Karpas-422 (cell line): ENCODE results near the gene CAMK2A. TPM values are rescaled to one million over a fixed set of nuclear protein-coding genes. Genes with fewer than 3 reads are reported as not detected.
"Not testable (repeated sequence)": the region's sequence is repeated elsewhere in the genome, so short reads cannot be mapped to it uniquely, and the experiment has no call there.

Experiments used
- DNase-seq: peaks from one replicate; pipeline ENCODE4 v3.0.0-alpha.2; 2015
- H2AFZ ChIP-seq: fragments of 200-600 bp; sonication (generic); 2 replicates; pipeline ENCODE4 v1.6.1; 2014; ENCODE audit warnings: antibody characterized with exemption, low read length, mixed read lengths
- H3K27ac ChIP-seq: fragments of 200-600 bp; sonication (generic); 2 replicates; pipeline ENCODE4 v1.5.1; 2014; ENCODE audit warnings: mild to moderate bottlenecking, low read length, moderate library complexity
- H3K27me3 ChIP-seq: fragments of 200-600 bp; sonication (generic); 2 replicates; pipeline ENCODE4 v1.6.1; 2014; ENCODE audit warnings: low read length, mixed read lengths
- H3K36me3 ChIP-seq: fragments of 200-600 bp; sonication (generic); 2 replicates; pipeline ENCODE4 v1.6.1; 2014; ENCODE audit warnings: low read length, mixed read lengths; ENCODE audit not compliant: insufficient read depth
- H3K4me1 ChIP-seq: fragments of 200-600 bp; sonication (generic); 2 replicates; pipeline ENCODE4 v1.6.1; 2014; ENCODE audit warnings: mild to moderate bottlenecking, low read length, mixed read lengths
- H3K4me2 ChIP-seq: fragments of 200-600 bp; sonication (generic); 2 replicates; pipeline ENCODE4 v1.6.1; 2014; ENCODE audit warnings: low read length, low read depth, mild to moderate bottlenecking; ENCODE audit not compliant: poor library complexity, severe bottlenecking
- H3K4me3 ChIP-seq: fragments of 200-600 bp; sonication (generic); 2 replicates; pipeline ENCODE4 v1.5.1; 2014; ENCODE audit warnings: mild to moderate bottlenecking, antibody characterized with exemption, low read length, mixed read lengths
- H3K79me2 ChIP-seq: fragments of 200-600 bp; sonication (generic); 2 replicates; pipeline ENCODE4 v1.6.1; 2014; ENCODE audit warnings: mild to moderate bottlenecking, low read length, mixed read lengths
- H3K9ac ChIP-seq: fragments of 200-600 bp; sonication (generic); 2 replicates; pipeline ENCODE4 v1.6.0; 2014; ENCODE audit warnings: low read length
- H3K9me2 ChIP-seq: fragments of 200-600 bp; sonication (generic), shearing (Covaris generic); replicated peaks from 2 replicates; pipeline ENCODE4 v1.6.0; 2014; ENCODE audit warnings: mild to moderate bottlenecking, low read length, moderate library complexity; ENCODE audit not compliant: insufficient read depth
- H3K9me3 ChIP-seq: fragments of 300-700, 200-600 bp; sonication (generic); 2 replicates; pipeline ENCODE4 v1.6.1; 2014; ENCODE audit warnings: low read length, mixed read lengths
- H4K20me1 ChIP-seq: fragments of 200-600 bp; sonication (generic); 2 replicates; pipeline ENCODE4 v1.6.1; 2014; ENCODE audit warnings: mild to moderate bottlenecking, antibody characterized with exemption, low read length, low read depth; ENCODE audit not compliant: insufficient read depth
- total RNA-seq: library from RNA; depleted of rRNA; stranded (reverse); fragments of >200 nt; shearing (Covaris generic); gene quantifications from 2 replicates; pipeline ENCODE4 v1.2.3, GENCODE V29; 2014; ENCODE audit warnings: low replicate concordance

The CAMK2A gene
- total RNA-seq, 1 experiment from 2014 or later: not detected

GRCh38 chr5:150254363-150254762, 35.2 kb downstream of the CAMK2A start:
- Histone ChIP-seq H2AFZ (no peak overlapping the region), H3K36me3 (no peaks in the 10 kb centered on the region), H3K4me3 (no peak overlapping the region), H3K27ac (no peak overlapping the region), H3K9ac (no peak overlapping the region), H4K20me1 (no peaks in the 10 kb centered on the region), H3K79me2 (no peaks in the 10 kb centered on the region), H3K9me3 (no peaks in the 10 kb centered on the region), H3K4me1 (peaks cover 4% of the 10 kb centered on the region; the same call in 1 of the 2 replicates), H3K9me2 (no peaks in the 10 kb centered on the region), H3K27me3 (no peaks in the 10 kb centered on the region), H3K4me2 (no peak overlapping the region)
- no peak for DNase-seq

- peaks cover 4% of the 10 kb centered on the region; the same call in 1 of the 2 replicates for H3K4me1 ChIP-seq
- no peak overlapping the region for H3K27ac ChIP-seq
- no peak overlapping the region for H2AFZ ChIP-seq
- no peak overlapping the region for H3K4me2 ChIP-seq
- H3K79me2 ChIP-seq: no peaks in the 10 kb centered on the region
- no peak overlapping the region for H3K9ac ChIP-seq
- no peaks in the 10 kb centered on the region for H3K9me2 ChIP-seq
- H3K4me3 ChIP-seq: no peak overlapping the region
- H4K20me1 ChIP-seq: no peaks in the 10 kb centered on the region
- H3K27me3 ChIP-seq: no peaks in the 10 kb centered on the region
- H3K9me3 ChIP-seq: no peaks in the 10 kb centered on the region
- DNase-seq: no peak
- no peaks in the 10 kb centered on the region for H3K36me3 ChIP-seq
These were observed 36.0 kb downstream of the CAMK2A start for GRCh38 chr5:150253416-150254208.

GRCh38 chr5:150252489-150252888, 37.1 kb downstream of the CAMK2A start:
- H2AFZ ChIP-seq: no peak overlapping the region
- no peak overlapping the region for H3K4me3 ChIP-seq
- H3K4me1 ChIP-seq: no peaks in the 10 kb centered on the region
- no peaks in the 10 kb centered on the region for H3K9me2 ChIP-seq
- no peaks in the 10 kb centered on the region for H3K27me3 ChIP-seq
- no peak overlapping the region for H3K27ac ChIP-seq
- no peaks in the 10 kb centered on the region for H3K36me3 ChIP-seq
- H3K4me2 ChIP-seq: no peak overlapping the region
- H4K20me1 ChIP-seq: no peaks in the 10 kb centered on the region
- no peak overlapping the region for H3K9ac ChIP-seq
- H3K79me2 ChIP-seq: no peaks in the 10 kb centered on the region
- no peaks in the 10 kb centered on the region for H3K9me3 ChIP-seq
- DNase-seq: no peak

DNA sequence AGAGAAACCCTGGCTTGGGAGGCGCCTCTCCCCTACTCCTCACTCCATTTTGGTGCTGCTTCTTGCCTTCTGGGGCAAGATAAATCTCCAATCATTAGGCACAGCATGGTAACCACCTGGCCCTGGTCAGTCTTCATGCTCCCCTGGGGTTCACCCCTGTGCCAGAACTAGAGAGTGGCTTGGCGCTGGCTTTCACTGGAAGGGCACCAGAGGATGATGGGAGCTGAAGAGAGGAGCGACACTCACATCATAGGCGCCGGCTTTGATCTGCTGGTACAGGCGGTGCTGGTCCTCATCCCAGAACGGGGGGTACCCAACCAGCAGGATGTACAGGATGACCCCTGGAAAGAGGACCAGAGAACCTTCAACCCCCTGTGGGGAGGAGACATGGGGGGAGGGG, 38.1 kb downstream of the CAMK2A start:
- no peak for DNase-seq
- Histone ChIP-seq H3K27me3 (no peaks in the 10 kb centered on the region), H3K79me2 (no peaks in the 10 kb centered on the region), H3K4me1 (no peaks in the 10 kb centered on the region), H2AFZ (no peak overlapping the region), H3K9ac (no peak overlapping the region), H3K4me3 (no peak overlapping the region), H3K9me3 (no peaks in the 10 kb centered on the region), H3K27ac (no peak overlapping the region), H4K20me1 (no peaks in the 10 kb centered on the region), H3K4me2 (no peak overlapping the region), H3K9me2 (no peaks in the 10 kb centered on the region), H3K36me3 (no peaks in the 10 kb centered on the region)

DNA sequence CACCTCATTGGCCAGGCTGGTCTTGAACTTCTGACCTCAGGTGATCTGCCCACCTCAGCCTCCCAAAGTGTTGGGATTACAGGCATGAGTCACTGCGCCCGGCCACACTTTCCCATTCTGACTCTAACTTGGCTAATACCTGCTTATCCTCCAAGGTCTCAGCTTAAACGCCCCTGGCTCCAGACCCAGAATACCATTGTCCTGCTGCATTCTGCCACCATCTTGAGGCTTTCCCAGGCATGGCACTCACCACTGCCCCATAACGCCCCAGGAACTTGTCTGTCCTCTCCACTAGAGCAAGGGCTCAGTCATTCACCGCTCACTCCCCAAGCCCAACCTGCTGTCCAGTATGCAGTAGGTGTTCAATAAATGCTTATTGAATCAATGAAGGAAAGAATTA, 39.8 kb downstream of the CAMK2A start:
- H3K9me2 ChIP-seq: no peaks in the 10 kb centered on the region
- H3K27me3 ChIP-seq: no peaks in the 10 kb centered on the region
- no peaks in the 10 kb centered on the region for H3K9me3 ChIP-seq
- no peak overlapping the region for H3K4me2 ChIP-seq
- H3K9ac ChIP-seq: no peak overlapping the region
- H3K79me2 ChIP-seq: no peaks in the 10 kb centered on the region
- H4K20me1 ChIP-seq: no peaks in the 10 kb centered on the region
- no peak overlapping the region for H3K27ac ChIP-seq
- no peaks in the 10 kb centered on the region for H3K4me1 ChIP-seq
- no peak overlapping the region for H2AFZ ChIP-seq
- DNase-seq: no peak
- no peaks in the 10 kb centered on the region for H3K36me3 ChIP-seq
- no peak overlapping the region for H3K4me3 ChIP-seq

DNA sequence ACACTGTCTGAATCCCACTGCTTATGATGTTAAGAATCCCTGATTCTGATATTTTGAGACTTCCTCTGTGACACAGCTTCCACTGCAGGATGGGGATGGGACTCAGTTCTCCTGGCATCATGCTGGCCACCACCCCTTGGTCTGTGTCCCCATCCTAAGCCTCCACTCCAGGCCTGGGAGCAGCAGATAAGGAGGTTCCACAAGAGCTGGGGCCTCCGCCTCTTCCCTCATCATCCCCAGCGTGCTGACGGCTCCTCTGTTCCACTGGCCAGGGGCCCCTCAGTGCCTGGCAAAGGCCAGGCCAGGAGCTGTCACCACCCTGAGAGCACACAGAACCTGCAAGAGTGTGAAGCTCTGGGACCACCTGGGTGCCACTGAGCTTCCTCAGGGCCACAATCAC, 40.6 kb downstream of the CAMK2A start:
- Histone ChIP-seq H3K4me3 (no peak overlapping the region), H3K79me2 (no peaks in the 10 kb centered on the region), H3K27me3 (no peaks in the 10 kb centered on the region), H3K9me3 (no peaks in the 10 kb centered on the region), H4K20me1 (no peaks in the 10 kb centered on the region), H3K4me2 (no peak overlapping the region), H3K36me3 (no peaks in the 10 kb centered on the region), H3K4me1 (no peaks in the 10 kb centered on the region), H3K27ac (no peak overlapping the region), H3K9ac (no peak overlapping the region), H3K9me2 (no peaks in the 10 kb centered on the region), H2AFZ (no peak overlapping the region)
- no peak for DNase-seq

DNA sequence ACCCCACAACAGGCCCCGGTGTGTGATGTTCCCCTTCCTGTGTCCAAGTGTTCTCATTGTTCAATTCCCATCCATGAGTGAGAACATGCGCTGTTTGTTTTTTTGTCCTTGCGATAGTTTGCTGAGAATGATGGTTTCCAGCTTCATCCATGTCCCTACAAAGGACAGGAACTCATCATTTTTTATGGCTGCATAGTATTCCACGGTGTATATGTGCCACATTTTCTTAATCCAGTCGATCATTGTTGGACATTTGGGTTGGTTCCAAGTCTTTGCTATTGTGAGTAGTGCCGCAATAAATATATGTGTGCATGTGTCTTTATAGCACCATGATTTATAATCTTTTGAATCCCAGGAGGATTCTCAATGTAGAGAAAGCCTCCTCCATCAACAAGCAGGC, 41.1 kb downstream of the CAMK2A start:
- H4K20me1 ChIP-seq, DNase-seq, H3K4me3 ChIP-seq, H3K9me2 ChIP-seq, H3K79me2 ChIP-seq, H3K4me2 ChIP-seq, H3K36me3 ChIP-seq, H3K9me3 ChIP-seq, H3K4me1 ChIP-seq, H3K27me3 ChIP-seq, H2AFZ ChIP-seq, H3K27ac ChIP-seq, H3K9ac ChIP-seq: not testable (repeated sequence)

GRCh38 chr5:150247726-150248125, 41.8 kb downstream of the CAMK2A start:
- H3K4me3 ChIP-seq: no peak overlapping the region
- no peaks in the 10 kb centered on the region for H3K27me3 ChIP-seq
- DNase-seq: no peak
- no peaks in the 10 kb centered on the region for H3K9me2 ChIP-seq
- no peak overlapping the region for H3K4me2 ChIP-seq
- no peaks in the 10 kb centered on the region for H3K36me3 ChIP-seq
- H4K20me1 ChIP-seq: no peaks in the 10 kb centered on the region
- no peak overlapping the region for H2AFZ ChIP-seq
- H3K9ac ChIP-seq: no peak overlapping the region
- H3K4me1 ChIP-seq: no peaks in the 10 kb centered on the region
- H3K79me2 ChIP-seq: no peaks in the 10 kb centered on the region
- H3K27ac ChIP-seq: no peak overlapping the region
- H3K9me3 ChIP-seq: no peaks in the 10 kb centered on the region
